HepG2 (cell line): Measurements from ENCODE around the gene C2orf49. TPM values are rescaled to one million over a fixed set of nuclear protein-coding genes. Genes with fewer than 3 reads are reported as not detected.

Source experiments
- ATAC-seq: fragments of 200-7000 bp; cut with Tn5 transposase; 3 replicates; pipeline ENCODE4 v1.9.1; 2020; ENCODE audit warnings: mild to moderate bottlenecking, moderate library complexity
- BruUV-seq: library from RNA; stranded (reverse); fragments of 400-500 nt; replicated peaks from 2 replicates; lab custom pipeline; 2021; lab: Mats Ljungman, UMichigan
- CTCF ChIA-PET: fragments of 300-600 bp; formaldehyde crosslinking; extraction: SDS; loops from one replicate; lab custom pipeline; 2021; ENCODE audit warnings: low total read pairs, inconsistent platforms, low intra/inter-chr PET ratio; lab: Yijun Ruan, JAX
- POLR2A ChIA-PET: fragments of 350-600 bp; sonication (Branson Sonifier 250); formaldehyde crosslinking; loops from one replicate; lab custom pipeline; 2020; ENCODE audit warnings: antibody characterized with exemption, inconsistent platforms; lab: Yijun Ruan, JAX
- DNase-seq: peaks from one replicate; pipeline ENCODE4 v3.0.0-alpha.2; 2015; ENCODE audit warnings: low spot score
- FAIRE-seq: peaks from 3 replicates; lab custom pipeline; 2011; peaks lifted over from hg19 to GRCh38; lab: Jason Lieb, UNC
- H2AFZ ChIP-seq: one replicate; pipeline ENCODE4 v1.6.1; 2011; ENCODE audit warnings: low read length, inconsistent platforms
- H3K27ac ChIP-seq: fragments of 300-600 bp; 3 replicates; pipeline ENCODE4 v1.8.0; 2011; ENCODE audit warnings: mixed run types, mild to moderate bottlenecking, mixed read lengths, low read length, inconsistent platforms; ENCODE audit not compliant: insufficient read depth; ENCODE audit errors: extremely low read length
- H3K27me3 ChIP-seq, 2 experiments: fragments of 200-600 bp in 1 of 2; 2 replicates in 1 of 2; 3 replicates in 1 of 2; pipeline versions ENCODE4 v1.6.0 to v1.8.0; 2011; ENCODE audit warnings: low read length in 2 of 2, mild to moderate bottlenecking in 2 of 2, moderate library complexity in 2 of 2, inconsistent platforms in 1 of 2; ENCODE audit not compliant: insufficient read depth in 2 of 2, control insufficient read depth in 1 of 2
- H3K36me3 ChIP-seq, 2 experiments: fragments of 200-600 bp in 1 of 2; replicated peaks in 1 of 2; 2 replicates in 1 of 2; 3 replicates in 1 of 2; pipeline versions ENCODE4 v1.5.1 to v1.8.0; 2011; ENCODE audit warnings: low read length in 2 of 2, inconsistent platforms in 1 of 2; ENCODE audit not compliant: insufficient read depth in 2 of 2, control insufficient read depth in 1 of 2
- H3K4me1 ChIP-seq: 2 replicates; pipeline ENCODE4 v1.5.1; 2012; ENCODE audit warnings: low read length, inconsistent platforms; ENCODE audit not compliant: insufficient read depth
- H3K4me2 ChIP-seq: 2 replicates; pipeline ENCODE4 v1.6.0; 2011; ENCODE audit warnings: low read depth, low read length, inconsistent platforms
- H3K4me3 ChIP-seq, 3 experiments: fragments of 200-600 bp in 1 of 3; sonication (generic), shearing (Covaris generic) in 1 of 3; replicated peaks in 1 of 3; 2 replicates each; pipeline ENCODE4 v1.5.1; 2011 to 2016; ENCODE audit warnings: low read length in 3 of 3, inconsistent platforms in 2 of 3, low read depth in 2 of 3, mild to moderate bottlenecking in 2 of 3, control low read depth in 1 of 3, mixed read lengths in 1 of 3; ENCODE audit not compliant: insufficient read depth in 1 of 3
- H3K79me2 ChIP-seq: one replicate; pipeline ENCODE4 v1.6.1; 2011; ENCODE audit warnings: low read length, inconsistent platforms; ENCODE audit not compliant: insufficient read depth
- H3K9ac ChIP-seq: 2 replicates; pipeline ENCODE4 v1.6.0; 2011; ENCODE audit warnings: mild to moderate bottlenecking, low read depth, low read length, inconsistent platforms; ENCODE audit not compliant: insufficient read depth
- H3K9me3 ChIP-seq: 2 replicates; pipeline ENCODE4 v1.5.1; 2012; ENCODE audit warnings: mild to moderate bottlenecking, low read length
- H4K20me1 ChIP-seq: 2 replicates; pipeline ENCODE4 v1.6.0; 2011; ENCODE audit warnings: inconsistent platforms, mild to moderate bottlenecking, low read length, moderate library complexity; ENCODE audit not compliant: insufficient read depth
- EP300 ChIP-seq, 3 experiments: sonication (generic) in 1 of 3; formaldehyde crosslinking in 1 of 3; IDR thresholded peaks; 2 replicates each; pipeline versions ENCODE4 v1.5.1 to v1.6.1; 2011 to 2020; ENCODE audit warnings: low read depth in 2 of 3, low read length in 2 of 3, borderline replicate concordance in 1 of 3, improper control_type of control experiment in 1 of 3, mild to moderate bottlenecking in 1 of 3, missing genetic modification reagents in 1 of 3, moderate library complexity in 1 of 3
- ETV6 ChIP-seq: sonication (generic); formaldehyde crosslinking; conservative IDR thresholded peaks from 2 replicates; pipeline ENCODE4 v1.4.0; 2020; ENCODE audit warnings: missing genetic modification reagents
- FOXA1 ChIP-seq, 2 experiments: fragments of 450-650 bp in 1 of 2; sonication (generic) in 1 of 2; formaldehyde crosslinking in 1 of 2; IDR thresholded peaks; 2 replicates each; pipeline versions ENCODE4 v1.4.0 to v1.6.1; 2016 to 2020; ENCODE audit warnings: missing genetic modification reagents in 1 of 2
- FOXK2 ChIP-seq: fragments of 450-650 bp; IDR thresholded peaks from 2 replicates; pipeline ENCODE4 v1.6.1; 2016
- HBP1 ChIP-seq: IDR thresholded peaks from 2 replicates; pipeline ENCODE4 v1.6.1; 2016; ENCODE audit warnings: low read depth, control low read depth
- HDAC6 ChIP-seq: fragments of 200-600 bp; sonication (generic); IDR thresholded peaks from 2 replicates; pipeline ENCODE4 v1.7.0; 2017; ENCODE audit warnings: mild to moderate bottlenecking, antibody characterized with exemption, low read length, low read depth
- MAFF ChIP-seq: IDR thresholded peaks from 2 replicates; pipeline ENCODE4 v1.6.1; 2011; ENCODE audit warnings: low read depth, low read length, improper control_type of control experiment
- PTBP1 ChIP-seq: fragments of 200-400 bp; formaldehyde crosslinking; IDR thresholded peaks from 2 replicates; pipeline ENCODE4 v1.6.1; 2018; ENCODE audit warnings: low read length, low read depth; ENCODE audit not compliant: poor library complexity, severe bottlenecking
- SMARCE1 ChIP-seq: fragments of 450-650 bp; IDR thresholded peaks from 2 replicates; pipeline ENCODE4 v1.6.1; 2017; ENCODE audit warnings: borderline replicate concordance
- XRCC5 ChIP-seq: fragments of 200-400 bp; formaldehyde crosslinking; optimal IDR thresholded peaks from 2 replicates; pipeline ENCODE3; 2017; ENCODE audit warnings: mild to moderate bottlenecking, low read length
- YY1 ChIP-seq: IDR thresholded peaks from 2 replicates; pipeline ENCODE4 v1.6.1; 2011; ENCODE audit warnings: low read length, low read depth, moderate library complexity, mild to moderate bottlenecking; ENCODE audit not compliant: insufficient read depth, insufficient replicate concordance
- ZNF20 ChIP-seq: sonication (generic); formaldehyde crosslinking; IDR thresholded peaks from 2 replicates; pipeline ENCODE4 v1.4.0; 2020; ENCODE audit warnings: mild to moderate bottlenecking, moderate library complexity, missing genetic modification reagents
- ZNF530 ChIP-seq: sonication (generic); formaldehyde crosslinking; IDR thresholded peaks from 2 replicates; pipeline ENCODE4 v1.5.0; 2020; ENCODE audit warnings: low read depth, mild to moderate bottlenecking, missing genetic modification reagents
- WGBS: methylation state at CpG from one replicate; pipeline ENCODE4 v1.1.6; 2017; ENCODE audit warnings: low lambda C conversion rate; 5-methylcytosine and 5-hydroxymethylcytosine counted together
- in situ Hi-C: cut with HindIII; loops from 2 replicates; pipeline ENCODE4 v1.10.0; 2017; ENCODE audit warnings: low pct_unique_long_range_greater_than_20kb; ENCODE audit not compliant: extremely low pct_ligation_motif_present
- intact Hi-C: fragments of 100-400 bp; cut with micrococcal nuclease; formaldehyde crosslinking; loops from one replicate; pipeline ENCODE4 v1.10.0; 2022; ENCODE audit not compliant: unreplicated experiment
- polyA plus RNA-seq, 8 experiments: library from polyadenylated mRNA; depleted of rRNA in 3 of 8; stranded (reverse) in 7 of 8; unstranded in 1 of 8; fragments of >200 nt; fragmentation: Illumina TruSeq in 4 of 8; extraction: Trizol in 4 of 8; gene quantifications; 2 replicates each; pipeline versions ENCODE4 v1.2.1 to v1.2.3, GENCODE V29; 2011 to 2016; ENCODE audit warnings: low read depth in 4 of 8, missing spikeins in 1 of 8, mixed read lengths in 1 of 8; ENCODE audit not compliant: insufficient read depth in 1 of 8
- total RNA-seq, 5 experiments: library from RNA; depleted of rRNA; stranded (reverse); fragments of >200 nt; fragmentation: Illumina TruSeq; extraction: Trizol; gene quantifications; 2 replicates each; pipeline ENCODE4 v1.2.3, GENCODE V29; 2016; ENCODE audit warnings: low read depth in 1 of 5
- TF ChIP-seq, protein P1 (sequence below): sonication (generic); formaldehyde crosslinking; IDR thresholded peaks from 2 replicates; pipeline ENCODE4 v1.5.1; 2020; ENCODE audit warnings: missing genetic modification reagents, mild to moderate bottlenecking, borderline replicate concordance
- TF ChIP-seq, protein P2 (sequence below): fragments of 450-650 bp; IDR thresholded peaks from 2 replicates; pipeline ENCODE4 v1.6.1; 2017

The C2orf49 gene
- total and polyA plus RNA-seq, 2 of the 13 experiments (the other 11 are each of a cell fraction or from before 2014, with no cell fraction given), result 24.7 to 28.8 TPM

DNA sequence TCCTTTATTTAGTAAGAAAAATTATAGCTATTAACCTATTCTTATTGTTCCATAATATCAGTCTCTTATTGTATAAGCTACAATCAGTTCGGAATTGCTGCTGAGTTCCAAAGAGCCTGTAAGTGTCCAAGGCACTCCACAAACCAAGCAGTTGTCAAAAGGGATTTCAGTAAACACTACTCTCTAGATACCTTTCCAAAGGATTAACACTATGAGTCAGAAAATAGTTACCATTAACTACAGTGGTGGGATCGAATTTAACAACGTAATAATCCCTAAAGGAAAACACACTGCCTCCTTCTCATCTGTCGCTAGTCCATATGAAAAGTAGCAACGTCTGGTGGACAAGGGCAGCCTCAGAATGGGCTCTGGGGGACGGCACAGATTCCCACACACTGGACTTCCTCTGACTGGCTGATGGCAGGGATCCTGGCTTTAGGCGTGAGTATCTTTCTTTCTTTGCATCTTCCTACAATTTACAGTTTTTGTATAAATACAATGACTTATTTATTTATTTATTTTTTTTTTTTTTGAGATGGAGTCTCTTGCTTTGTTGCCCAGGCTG is 16.6 kb upstream of the C2orf49 start (continued):
- no peak for TF ChIP-seq ETV6
- TF ChIP-seq EP300 (IDR thresholded peaks at IDR 0.05; ENCODE audit: low read depth in 2 of 2, low read length in 2 of 2), result no peak
- no peak for TF ChIP-seq EP300 (CRISPR knock-in tag; IDR thresholded peaks at IDR 0.05; ENCODE audit: borderline replicate concordance)
- TF ChIP-seq PTBP1, result no peak
- no peak for TF ChIP-seq SMARCE1
- no peak for TF ChIP-seq MAFF
- no peak for TF ChIP-seq HDAC6
- no peak for TF ChIP-seq FOXK2
- TF ChIP-seq, protein P1, sequence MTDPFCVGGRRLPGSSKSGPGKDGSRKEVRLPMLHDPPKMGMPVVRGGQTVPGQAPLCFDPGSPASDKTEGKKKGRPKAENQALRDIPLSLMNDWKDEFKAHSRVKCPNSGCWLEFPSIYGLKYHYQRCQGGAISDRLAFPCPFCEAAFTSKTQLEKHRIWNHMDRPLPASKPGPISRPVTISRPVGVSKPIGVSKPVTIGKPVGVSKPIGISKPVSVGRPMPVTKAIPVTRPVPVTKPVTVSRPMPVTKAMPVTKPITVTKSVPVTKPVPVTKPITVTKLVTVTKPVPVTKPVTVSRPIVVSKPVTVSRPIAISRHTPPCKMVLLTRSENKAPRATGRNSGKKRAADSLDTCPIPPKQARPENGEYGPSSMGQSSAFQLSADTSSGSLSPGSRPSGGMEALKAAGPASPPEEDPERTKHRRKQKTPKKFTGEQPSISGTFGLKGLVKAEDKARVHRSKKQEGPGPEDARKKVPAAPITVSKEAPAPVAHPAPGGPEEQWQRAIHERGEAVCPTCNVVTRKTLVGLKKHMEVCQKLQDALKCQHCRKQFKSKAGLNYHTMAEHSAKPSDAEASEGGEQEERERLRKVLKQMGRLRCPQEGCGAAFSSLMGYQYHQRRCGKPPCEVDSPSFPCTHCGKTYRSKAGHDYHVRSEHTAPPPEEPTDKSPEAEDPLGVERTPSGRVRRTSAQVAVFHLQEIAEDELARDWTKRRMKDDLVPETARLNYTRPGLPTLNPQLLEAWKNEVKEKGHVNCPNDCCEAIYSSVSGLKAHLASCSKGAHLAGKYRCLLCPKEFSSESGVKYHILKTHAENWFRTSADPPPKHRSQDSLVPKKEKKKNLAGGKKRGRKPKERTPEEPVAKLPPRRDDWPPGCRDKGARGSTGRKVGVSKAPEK (CRISPR knock-in tag), result no peak
- no peak for TF ChIP-seq YY1

DNA sequence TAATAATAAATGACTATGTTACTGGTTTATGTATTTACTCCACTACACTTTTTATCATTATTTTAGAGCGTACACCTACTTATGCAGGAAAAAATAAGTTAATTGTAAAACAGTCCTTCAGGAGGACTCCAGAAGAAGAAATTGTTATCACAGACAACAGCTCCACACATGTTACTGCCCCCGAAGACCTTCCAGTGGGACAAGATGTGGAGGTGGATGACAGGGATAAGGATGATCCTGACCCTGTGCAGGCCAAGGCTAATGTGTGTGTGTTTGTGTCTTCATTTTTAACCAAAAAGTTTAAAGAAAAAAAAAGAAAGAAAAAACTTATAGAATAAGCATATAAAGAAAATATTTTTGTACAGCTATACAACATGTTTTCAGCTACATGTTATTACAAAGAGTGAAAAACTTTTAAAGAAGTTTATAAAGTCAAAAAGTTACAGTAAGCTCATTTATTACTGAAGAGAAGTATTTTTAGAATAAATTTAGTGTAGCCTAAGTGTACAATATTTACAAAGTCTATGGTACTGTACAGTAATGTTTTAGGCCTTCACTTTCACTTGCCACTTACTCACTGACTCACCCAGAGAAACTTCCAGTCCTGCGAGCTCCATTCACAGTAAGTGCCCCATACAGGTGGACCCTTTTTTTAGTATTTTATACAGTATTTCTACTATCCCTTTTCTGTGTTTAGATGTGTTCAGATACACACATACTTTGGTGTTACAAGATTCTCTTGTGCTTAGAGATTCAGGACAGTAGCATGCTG is 15.3 kb upstream of the C2orf49 start:
- in situ Hi-C loops, result no loop called here
- peaks cover 7 to 30% of the 10 kb centered on the region in 2 experiments for H3K36me3 ChIP-seq
- CTCF ChIA-PET, result no interaction called here
- ATAC-seq, result no peak
- H3K4me3 ChIP-seq, result no peak overlapping the region
- no peak overlapping the region for H2AFZ ChIP-seq
- no peaks in the 10 kb centered on the region for H3K27me3 ChIP-seq
- no peak for DNase-seq
- POLR2A ChIA-PET, result no interaction called here
- intact Hi-C loops, result no loop called here
- H3K9ac ChIP-seq, result no peak overlapping the region
- peaks cover 6% of the 10 kb centered on the region; the same call in 1 of the 2 replicates for H4K20me1 ChIP-seq
- 95% methylated on average over 3 of the region's 3 CpGs for WGBS
- H3K9me3 ChIP-seq, result no peaks in the 10 kb centered on the region
- H3K79me2 ChIP-seq, result peaks cover 91% of the 10 kb centered on the region
- H3K4me2 ChIP-seq, result no peak overlapping the region
- BruUV-seq, result no TSS peak
- H3K4me1 ChIP-seq, result peaks cover 13% of the 10 kb centered on the region
- no peak for FAIRE-seq
- H3K27ac ChIP-seq, result no peak overlapping the region
- TF ChIP-seq XRCC5, result no peak
- TF ChIP-seq, protein P2, sequence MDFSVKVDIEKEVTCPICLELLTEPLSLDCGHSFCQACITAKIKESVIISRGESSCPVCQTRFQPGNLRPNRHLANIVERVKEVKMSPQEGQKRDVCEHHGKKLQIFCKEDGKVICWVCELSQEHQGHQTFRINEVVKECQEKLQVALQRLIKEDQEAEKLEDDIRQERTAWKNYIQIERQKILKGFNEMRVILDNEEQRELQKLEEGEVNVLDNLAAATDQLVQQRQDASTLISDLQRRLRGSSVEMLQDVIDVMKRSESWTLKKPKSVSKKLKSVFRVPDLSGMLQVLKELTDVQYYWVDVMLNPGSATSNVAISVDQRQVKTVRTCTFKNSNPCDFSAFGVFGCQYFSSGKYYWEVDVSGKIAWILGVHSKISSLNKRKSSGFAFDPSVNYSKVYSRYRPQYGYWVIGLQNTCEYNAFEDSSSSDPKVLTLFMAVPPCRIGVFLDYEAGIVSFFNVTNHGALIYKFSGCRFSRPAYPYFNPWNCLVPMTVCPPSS, result no peak
- TF ChIP-seq ZNF20 (CRISPR knock-in tag), result no peak
- TF ChIP-seq FOXK2, result no peak
- no peak for TF ChIP-seq ZNF530 (CRISPR knock-in tag)
- TF ChIP-seq FOXA1 (IDR thresholded peaks at IDR 0.05), result no peak
- TF ChIP-seq FOXA1 (CRISPR knock-in tag; IDR thresholded peaks at IDR 0.05), result no peak
- no peak for TF ChIP-seq HBP1
